ENCODE results near the gene GPC5.

Gene GPC5

DNA sequence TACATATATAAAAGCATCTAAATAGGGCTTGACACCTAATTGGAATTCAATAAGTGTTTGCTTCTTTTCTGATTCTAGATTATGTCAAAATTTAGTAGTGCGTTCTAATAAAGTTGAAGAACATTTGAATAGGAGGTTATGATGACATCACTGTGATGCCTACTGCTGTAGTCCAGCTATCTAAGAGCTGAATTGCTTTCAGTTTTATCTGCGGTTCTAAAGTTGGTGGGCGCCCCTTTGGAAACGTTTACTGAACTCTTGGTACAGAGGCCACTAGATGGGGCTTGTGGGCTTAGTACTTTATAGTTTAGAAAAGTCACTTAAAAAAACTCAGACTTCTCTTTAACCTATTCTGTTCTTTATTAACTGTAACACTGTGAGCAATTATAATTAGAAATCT lies 776.9 kb downstream of the GPC5 start:
- TF ChIP-seq FOXM1 (IDR thresholded peaks at IDR 0.05; ENCODE audit: borderline replicate concordance, low read depth): no peak
- peak; percentile 33; the same call in 1 of the 2 replicates for TF ChIP-seq RAD21 (IDR thresholded peaks at IDR 0.05; ENCODE audit: low read depth)
- no peak for TF ChIP-seq CEBPB (IDR thresholded peaks at IDR 0.05)
- TF ChIP-seq TEAD4 (IDR thresholded peaks at IDR 0.05): no peak
- no peak for TF ChIP-seq USF1 (IDR thresholded peaks at IDR 0.05)
- no peak for TF ChIP-seq TAF1 (IDR thresholded peaks at IDR 0.05; ENCODE audit: low read depth)
- TF ChIP-seq EP300 (IDR thresholded peaks at IDR 0.05; ENCODE audit: borderline replicate concordance): no peak

GRCh38 chr13:92177966-92178365 lies 779.5 kb downstream of the GPC5 start:
- TF ChIP-seq CEBPB (IDR thresholded peaks at IDR 0.05) (no peak), EP300 (IDR thresholded peaks at IDR 0.05; ENCODE audit: borderline replicate concordance) (no peak), TEAD4 (IDR thresholded peaks at IDR 0.05) (no peak), YY1 (IDR thresholded peaks at IDR 0.05; ENCODE audit: low read depth) (no peak), FOXM1 (IDR thresholded peaks at IDR 0.05; ENCODE audit: borderline replicate concordance, low read depth) (no peak), RAD21 (IDR thresholded peaks at IDR 0.05; ENCODE audit: low read depth) (no peak), REST (IDR thresholded peaks at IDR 0.05; ENCODE audit: low read depth) (no peak), USF1 (IDR thresholded peaks at IDR 0.05) (no peak), EGR1 (IDR thresholded peaks at IDR 0.05) (no peak), CREB1 (IDR thresholded peaks at IDR 0.05; ENCODE audit: low read depth) (no peak), NFIC (IDR thresholded peaks at IDR 0.05) (no peak), TAF1 (IDR thresholded peaks at IDR 0.05; ENCODE audit: low read depth) (no peak), TCF12 (IDR thresholded peaks at IDR 0.05; ENCODE audit: low read depth) (no peak), ZBTB7A (IDR thresholded peaks at IDR 0.05; ENCODE audit: low read depth) (no peak)
- TF ChIP-seq, protein P1, sequence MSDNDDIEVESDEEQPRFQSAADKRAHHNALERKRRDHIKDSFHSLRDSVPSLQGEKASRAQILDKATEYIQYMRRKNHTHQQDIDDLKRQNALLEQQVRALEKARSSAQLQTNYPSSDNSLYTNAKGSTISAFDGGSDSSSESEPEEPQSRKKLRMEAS (IDR thresholded peaks at IDR 0.05): no peak

DNA sequence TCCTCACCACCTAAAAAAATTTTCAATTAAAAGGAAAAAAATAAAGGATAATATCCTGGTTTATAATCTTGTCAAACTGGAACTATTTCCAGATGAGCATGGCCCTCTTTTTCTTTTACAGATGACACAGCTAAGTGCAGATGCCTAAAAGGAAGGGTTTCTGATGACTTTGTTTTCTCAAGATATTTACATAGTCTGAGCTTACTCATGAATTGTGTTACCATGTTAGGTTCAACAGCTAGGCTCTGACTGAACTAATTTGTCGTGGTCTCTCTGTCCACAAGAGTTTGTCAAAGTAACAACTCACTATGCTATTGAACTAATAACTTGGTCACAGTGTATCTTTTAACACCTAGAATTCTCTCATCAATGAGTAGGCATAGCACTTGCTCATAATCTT lies 780.8 kb downstream of the GPC5 start:
- no peak for TF ChIP-seq NFIC (IDR thresholded peaks at IDR 0.05)
- no peak for TF ChIP-seq RAD21 (IDR thresholded peaks at IDR 0.05; ENCODE audit: low read depth)
- TF ChIP-seq FOXM1 (IDR thresholded peaks at IDR 0.05; ENCODE audit: borderline replicate concordance, low read depth): no peak
- no peak for TF ChIP-seq TCF12 (IDR thresholded peaks at IDR 0.05; ENCODE audit: low read depth)
- TF ChIP-seq EP300 (IDR thresholded peaks at IDR 0.05; ENCODE audit: borderline replicate concordance): no peak
- no peak for TF ChIP-seq TEAD4 (IDR thresholded peaks at IDR 0.05)
- TF ChIP-seq REST (IDR thresholded peaks at IDR 0.05; ENCODE audit: low read depth): no peak
- no peak for TF ChIP-seq CEBPB (IDR thresholded peaks at IDR 0.05)

DNA sequence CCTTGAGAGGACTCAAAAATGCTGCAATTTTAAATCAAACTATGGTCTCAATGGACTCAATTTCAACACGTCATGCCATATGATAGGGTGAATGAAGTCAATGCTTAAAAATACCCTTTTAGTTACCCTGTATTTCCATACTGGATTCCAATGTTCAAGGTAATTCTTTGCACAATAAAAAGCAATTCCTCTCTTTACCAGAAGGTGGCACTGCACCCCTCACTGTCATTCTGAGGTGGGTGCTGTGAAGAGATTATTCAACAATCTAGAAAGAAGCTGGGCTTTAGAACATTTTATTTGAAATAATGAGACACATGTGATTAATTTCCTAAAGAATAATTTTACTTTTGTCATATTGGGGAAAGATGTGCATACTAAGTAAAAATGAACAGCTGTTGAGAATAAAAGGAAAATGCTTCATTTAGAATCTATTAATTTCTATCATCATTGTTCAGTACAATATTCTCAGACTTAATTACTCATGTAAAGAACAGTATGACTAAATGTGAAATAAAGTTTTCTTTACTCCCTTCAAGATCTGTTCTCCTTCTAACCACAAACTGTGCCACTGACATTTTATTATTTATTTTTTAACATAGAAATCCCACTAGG lies 789.1 kb downstream of the GPC5 start:
- TF ChIP-seq RAD21 (IDR thresholded peaks at IDR 0.05; ENCODE audit: low read depth) (peak; percentile 76), TCF12 (IDR thresholded peaks at IDR 0.05; ENCODE audit: low read depth) (no peak)

DNA sequence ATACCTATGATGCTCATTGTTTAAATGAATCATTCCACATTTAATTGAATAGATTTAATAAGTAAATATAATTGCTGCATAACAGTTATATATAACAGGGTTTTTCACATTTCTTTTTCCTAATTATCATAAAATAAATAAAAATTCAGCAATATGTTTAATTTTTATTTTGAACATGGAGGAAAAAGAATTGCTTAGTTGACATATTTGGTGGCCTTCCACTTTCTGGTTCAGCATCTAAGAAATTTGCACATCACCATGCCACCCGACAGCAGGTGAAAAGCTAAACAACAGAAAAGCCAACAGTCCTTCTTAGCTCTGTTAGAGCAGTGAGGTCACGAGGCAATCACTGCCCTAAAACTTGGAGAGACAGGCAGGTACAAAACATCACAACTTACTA lies 790.2 kb downstream of the GPC5 start:
- TF ChIP-seq, protein P1 (IDR thresholded peaks at IDR 0.05): no peak
- TF ChIP-seq REST (IDR thresholded peaks at IDR 0.05; ENCODE audit: low read depth): no peak
- TF ChIP-seq RAD21 (IDR thresholded peaks at IDR 0.05; ENCODE audit: low read depth): no peak
- TF ChIP-seq YY1 (IDR thresholded peaks at IDR 0.05; ENCODE audit: low read depth): no peak
